Esophagus squamous epithelium (tissue), 4 donors: ENCODE data around the gene MTRR.

Experiments used
- POLR2A ChIP-seq, 4 donors: fragments of 450-650 bp; IDR thresholded peaks; one replicate each; pipeline ENCODE4 v1.6.1; 2017; ENCODE audit warnings: antibody characterized with exemption in 4 of 4, mild to moderate bottlenecking in 4 of 4, moderate library complexity in 3 of 4
- TF ChIP-seq, protein P1 (sequence below), 6 experiments: fragments of 450-650 bp in 4 of 6; fragments of 200-600 bp in 2 of 6; sonication (generic) in 2 of 6; IDR thresholded peaks; one replicate each; pipeline ENCODE4 v1.5.1; 2016 to 2019; ENCODE audit warnings: antibody characterized with exemption in 6 of 6, mild to moderate bottlenecking in 4 of 6, moderate library complexity in 4 of 6

DNA sequence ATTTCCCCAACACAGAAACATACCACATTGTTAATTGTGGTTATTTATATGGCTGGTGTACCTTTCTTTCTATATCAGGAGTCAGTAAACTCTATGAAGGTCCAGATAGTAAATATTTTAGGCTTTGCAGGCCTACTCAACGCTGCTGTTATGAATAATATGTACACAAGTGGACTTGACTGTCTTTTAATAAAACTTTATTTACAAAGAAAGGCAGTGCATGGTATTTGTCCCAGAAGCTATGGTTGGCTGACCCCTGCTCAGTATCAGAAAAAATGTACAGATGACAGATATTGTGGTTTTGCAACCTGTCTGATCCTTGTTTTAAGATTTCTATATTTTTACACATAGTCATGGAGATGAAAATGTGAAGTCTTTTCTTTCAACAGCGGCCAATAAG is 5.7 kb downstream of the MTRR start:
- TF ChIP-seq, protein P1, sequence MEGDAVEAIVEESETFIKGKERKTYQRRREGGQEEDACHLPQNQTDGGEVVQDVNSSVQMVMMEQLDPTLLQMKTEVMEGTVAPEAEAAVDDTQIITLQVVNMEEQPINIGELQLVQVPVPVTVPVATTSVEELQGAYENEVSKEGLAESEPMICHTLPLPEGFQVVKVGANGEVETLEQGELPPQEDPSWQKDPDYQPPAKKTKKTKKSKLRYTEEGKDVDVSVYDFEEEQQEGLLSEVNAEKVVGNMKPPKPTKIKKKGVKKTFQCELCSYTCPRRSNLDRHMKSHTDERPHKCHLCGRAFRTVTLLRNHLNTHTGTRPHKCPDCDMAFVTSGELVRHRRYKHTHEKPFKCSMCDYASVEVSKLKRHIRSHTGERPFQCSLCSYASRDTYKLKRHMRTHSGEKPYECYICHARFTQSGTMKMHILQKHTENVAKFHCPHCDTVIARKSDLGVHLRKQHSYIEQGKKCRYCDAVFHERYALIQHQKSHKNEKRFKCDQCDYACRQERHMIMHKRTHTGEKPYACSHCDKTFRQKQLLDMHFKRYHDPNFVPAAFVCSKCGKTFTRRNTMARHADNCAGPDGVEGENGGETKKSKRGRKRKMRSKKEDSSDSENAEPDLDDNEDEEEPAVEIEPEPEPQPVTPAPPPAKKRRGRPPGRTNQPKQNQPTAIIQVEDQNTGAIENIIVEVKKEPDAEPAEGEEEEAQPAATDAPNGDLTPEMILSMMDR (IDR thresholded peaks at IDR 0.05), result no peak
- no peak for TF ChIP-seq POLR2A (IDR thresholded peaks at IDR 0.05)
